Stimulated activated CD4-positive, alpha-beta T cell treated with anti-CD3 and anti-CD28 coated beads, Interleukin-1b, Interleukin-23, amount 100 ng/mL, for 24 hours (primary cell): ENCODE data around the gene RFX8.
"Not testable (repeated sequence)": the region's sequence is repeated elsewhere in the genome, so short reads cannot be mapped to it uniquely, and the experiment has no call there.

Experiments
- DNase-seq, 4 experiments: peaks; one replicate each; pipeline ENCODE4 v3.0.0-alpha.2; 2020; ENCODE audit warnings: low read depth in 4 of 4, low spot score in 1 of 4

The RFX8 gene

GRCh38 chr2:101354420-101355311 lies 120.2 kb downstream of the RFX8 start:
- DNase-seq = no peak

- not testable (repeated sequence) for DNase-seq
Measured at GRCh38 chr2:101352631-101353030, 122.3 kb downstream of the RFX8 start.

GRCh38 chr2:101351207-101351606 lies 123.7 kb downstream of the RFX8 start:
- no peak for DNase-seq

GRCh38 chr2:101349893-101350662 lies 124.8 kb downstream of the RFX8 start:
- no peak for DNase-seq

GRCh38 chr2:101348883-101349282 lies 126.0 kb downstream of the RFX8 start:
- DNase-seq = no peak
